GM23338 (cell line): Measurements from ENCODE around the gene OR4A47.
"Not testable (repeated sequence)": the region's sequence is repeated elsewhere in the genome, so short reads cannot be mapped to it uniquely, and the experiment has no call there.

Experiments
- CREB1 ChIP-seq: fragments of 250-450 bp; sonication (Bioruptor Pico); IDR thresholded peaks from 2 replicates; pipeline ENCODE4 v1.5.0; 2020; ENCODE audit warnings: low read depth, mild to moderate bottlenecking, moderate library complexity
- EZH2 ChIP-seq: fragments of 200-600 bp; sonication (generic); IDR thresholded peaks from one replicate; pipeline ENCODE4 v1.8.0; 2017; ENCODE audit warnings: antibody characterized with exemption, mild to moderate bottlenecking, low read depth; ENCODE audit not compliant: unreplicated experiment
- EZH2phosphoT487 ChIP-seq: fragments of 200-600 bp; sonication (generic); IDR thresholded peaks from one replicate; pipeline ENCODE4 v1.8.1; 2018; ENCODE audit warnings: antibody characterized with exemption; ENCODE audit not compliant: unreplicated experiment
- JUNB ChIP-seq: IDR thresholded peaks from one replicate; pipeline ENCODE4 v1.6.1; 2016; ENCODE audit warnings: antibody characterized with exemption; ENCODE audit not compliant: unreplicated experiment
- NANOG ChIP-seq: IDR thresholded peaks from 2 replicates; pipeline ENCODE4 v1.6.1; 2016; ENCODE audit warnings: antibody characterized with exemption, borderline replicate concordance
- POLR2AphosphoS5 ChIP-seq: IDR thresholded peaks from 2 replicates; pipeline ENCODE4 v1.6.1; 2016; ENCODE audit warnings: antibody characterized with exemption, low read depth
- REST ChIP-seq: IDR thresholded peaks from one replicate; pipeline ENCODE4 v1.6.1; 2018; ENCODE audit warnings: antibody characterized with exemption; ENCODE audit not compliant: unreplicated experiment
- ZNF114 ChIP-seq: fragments of 250-450 bp; sonication (Bioruptor Pico); IDR thresholded peaks from 2 replicates; pipeline ENCODE4 v1.5.0; 2020; ENCODE audit warnings: mild to moderate bottlenecking, moderate library complexity
- TF ChIP-seq, protein P1 (sequence below), 2 experiments: fragments of 200-600 bp in 1 of 2; sonication (generic) in 1 of 2; conservative IDR thresholded peaks; 2 replicates each; pipeline versions ENCODE4 v1.5.1 to v1.6.1; 2016 to 2017; ENCODE audit warnings: antibody characterized with exemption in 2 of 2, low read depth in 2 of 2, mild to moderate bottlenecking in 2 of 2, moderate library complexity in 1 of 2
- TF ChIP-seq, protein P2 (sequence below): IDR thresholded peaks from 2 replicates; pipeline ENCODE4 v1.6.1; 2016; ENCODE audit warnings: antibody characterized with exemption

DNA sequence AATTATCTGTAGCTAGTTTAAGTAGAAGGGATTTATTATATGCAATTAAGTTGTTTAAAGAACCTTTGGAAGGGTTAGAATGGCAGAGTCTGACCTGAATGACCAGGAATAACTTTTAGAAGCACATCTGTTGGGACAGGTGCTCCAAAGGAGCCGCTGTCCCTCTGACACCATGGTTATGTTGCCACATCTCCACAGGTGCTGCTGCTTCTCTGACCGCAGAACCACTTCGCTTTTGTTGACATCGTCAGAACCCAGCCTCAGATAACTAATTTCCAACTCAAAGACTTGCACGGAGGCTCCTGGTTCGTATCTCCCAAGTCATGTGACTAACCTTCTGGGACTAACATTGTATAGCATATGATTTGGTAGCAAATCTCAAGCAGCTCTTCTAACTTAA is 13.9 kb upstream of the OR4A47 start:
- TF ChIP-seq, protein P1, sequence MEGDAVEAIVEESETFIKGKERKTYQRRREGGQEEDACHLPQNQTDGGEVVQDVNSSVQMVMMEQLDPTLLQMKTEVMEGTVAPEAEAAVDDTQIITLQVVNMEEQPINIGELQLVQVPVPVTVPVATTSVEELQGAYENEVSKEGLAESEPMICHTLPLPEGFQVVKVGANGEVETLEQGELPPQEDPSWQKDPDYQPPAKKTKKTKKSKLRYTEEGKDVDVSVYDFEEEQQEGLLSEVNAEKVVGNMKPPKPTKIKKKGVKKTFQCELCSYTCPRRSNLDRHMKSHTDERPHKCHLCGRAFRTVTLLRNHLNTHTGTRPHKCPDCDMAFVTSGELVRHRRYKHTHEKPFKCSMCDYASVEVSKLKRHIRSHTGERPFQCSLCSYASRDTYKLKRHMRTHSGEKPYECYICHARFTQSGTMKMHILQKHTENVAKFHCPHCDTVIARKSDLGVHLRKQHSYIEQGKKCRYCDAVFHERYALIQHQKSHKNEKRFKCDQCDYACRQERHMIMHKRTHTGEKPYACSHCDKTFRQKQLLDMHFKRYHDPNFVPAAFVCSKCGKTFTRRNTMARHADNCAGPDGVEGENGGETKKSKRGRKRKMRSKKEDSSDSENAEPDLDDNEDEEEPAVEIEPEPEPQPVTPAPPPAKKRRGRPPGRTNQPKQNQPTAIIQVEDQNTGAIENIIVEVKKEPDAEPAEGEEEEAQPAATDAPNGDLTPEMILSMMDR (conservative IDR thresholded peaks at IDR 0.05; ENCODE audit: low read depth in 2 of 2): not testable (repeated sequence)
- TF ChIP-seq EZH2; ZNF114 (CRISPR knock-in tag); POLR2AphosphoS5; REST; EZH2phosphoT487; NANOG; CREB1 (CRISPR knock-in tag); JUNB: not testable (repeated sequence)
- TF ChIP-seq, protein P2, sequence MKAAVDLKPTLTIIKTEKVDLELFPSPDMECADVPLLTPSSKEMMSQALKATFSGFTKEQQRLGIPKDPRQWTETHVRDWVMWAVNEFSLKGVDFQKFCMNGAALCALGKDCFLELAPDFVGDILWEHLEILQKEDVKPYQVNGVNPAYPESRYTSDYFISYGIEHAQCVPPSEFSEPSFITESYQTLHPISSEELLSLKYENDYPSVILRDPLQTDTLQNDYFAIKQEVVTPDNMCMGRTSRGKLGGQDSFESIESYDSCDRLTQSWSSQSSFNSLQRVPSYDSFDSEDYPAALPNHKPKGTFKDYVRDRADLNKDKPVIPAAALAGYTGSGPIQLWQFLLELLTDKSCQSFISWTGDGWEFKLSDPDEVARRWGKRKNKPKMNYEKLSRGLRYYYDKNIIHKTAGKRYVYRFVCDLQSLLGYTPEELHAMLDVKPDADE: not testable (repeated sequence)
